HG03558 (cell line): ENCODE data around the gene FICD.
A peak's percentile ranks its signal among the peaks of the same experiment; 100 is the strongest.

ENCODE experiments used
- ATAC-seq: cut with Tn5 transposase; IDR thresholded peaks from one replicate; pipeline ENCODE4 v1.9.1; 2021; ENCODE audit warnings: moderate number of reproducible peaks; ENCODE audit not compliant: unreplicated experiment; ENCODE audit errors: extremely low read depth

FICD gene

GRCh38 chr12:108563136-108563803 lies 48.2 kb downstream of the FICD start:
- peak; percentile 25 for ATAC-seq

GRCh38 chr12:108563804-108564151 lies 48.7 kb downstream of the FICD start:
- ATAC-seq: no peak

DNA sequence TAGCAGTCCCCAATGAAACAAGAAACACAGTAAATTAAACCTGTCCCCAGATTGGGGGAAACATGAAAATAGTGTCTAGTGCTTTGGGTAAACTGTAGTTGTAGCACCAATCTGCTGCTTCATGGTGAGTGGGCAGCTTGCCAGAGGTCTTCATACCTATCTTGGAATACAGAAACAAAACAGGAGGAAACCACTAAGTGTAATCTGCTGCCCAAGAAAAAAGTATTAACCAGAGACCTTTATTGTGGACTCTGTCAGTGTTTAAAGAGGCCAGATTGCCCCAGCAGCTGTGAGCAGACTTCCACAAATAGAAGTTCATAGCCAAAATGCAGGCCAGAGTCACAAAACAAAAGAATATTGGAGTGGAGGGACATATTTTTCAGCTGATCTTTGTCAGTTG lies 49.6 kb downstream of the FICD start:
- ATAC-seq: no peak

- no peak for ATAC-seq
Measured at GRCh38 chr12:108565146-108565545, 50.1 kb downstream of the FICD start.

- ATAC-seq: no peak
Measured at GRCh38 chr12:108565976-108566375, 50.9 kb downstream of the FICD start.

GRCh38 chr12:108566452-108566851 lies 51.4 kb downstream of the FICD start:
- ATAC-seq: no peak

DNA sequence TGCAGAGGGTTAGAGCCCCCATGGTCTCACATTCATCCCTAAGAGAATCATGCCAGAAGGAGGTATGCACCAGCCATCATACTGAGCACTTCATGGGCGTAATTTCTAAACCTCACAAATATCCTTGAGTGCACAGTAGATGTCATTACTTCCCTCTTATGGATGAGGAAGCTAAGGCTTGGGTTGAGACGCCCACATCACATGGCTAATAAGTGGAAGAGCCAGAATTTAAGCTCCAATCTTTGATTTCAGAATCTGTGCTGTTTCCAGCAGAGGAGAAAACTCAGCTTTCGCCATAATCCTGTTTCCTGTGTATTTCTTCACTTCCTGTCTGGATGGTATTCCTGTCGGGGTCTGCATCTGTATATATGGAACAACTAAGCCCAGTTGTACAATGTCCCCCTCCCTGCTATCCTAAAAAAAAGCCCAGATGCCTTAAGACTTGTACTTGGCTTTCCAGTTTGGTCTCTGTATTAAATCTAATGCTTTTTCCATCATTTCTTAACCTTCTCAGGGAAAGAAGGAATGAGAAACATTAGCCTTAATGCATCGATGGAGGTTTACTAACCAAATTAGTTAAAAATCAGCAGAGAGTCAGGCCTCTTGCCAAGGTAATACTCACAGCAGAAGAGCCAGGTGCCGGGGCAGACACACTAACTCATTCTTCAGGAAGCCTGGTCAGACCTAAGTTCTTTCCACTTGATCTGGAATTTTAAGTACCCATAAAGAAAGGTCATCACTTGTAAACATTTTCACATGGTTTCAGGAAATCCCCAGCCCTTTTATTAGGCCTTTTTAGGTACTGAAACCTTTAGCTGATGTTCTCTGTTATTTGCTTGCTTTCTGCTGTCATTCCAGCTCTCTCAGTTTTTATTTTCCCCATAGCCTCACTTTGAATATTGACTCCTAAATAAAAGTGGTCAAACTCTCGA lies 52.6 kb downstream of the FICD start:
- ATAC-seq: no peak

DNA sequence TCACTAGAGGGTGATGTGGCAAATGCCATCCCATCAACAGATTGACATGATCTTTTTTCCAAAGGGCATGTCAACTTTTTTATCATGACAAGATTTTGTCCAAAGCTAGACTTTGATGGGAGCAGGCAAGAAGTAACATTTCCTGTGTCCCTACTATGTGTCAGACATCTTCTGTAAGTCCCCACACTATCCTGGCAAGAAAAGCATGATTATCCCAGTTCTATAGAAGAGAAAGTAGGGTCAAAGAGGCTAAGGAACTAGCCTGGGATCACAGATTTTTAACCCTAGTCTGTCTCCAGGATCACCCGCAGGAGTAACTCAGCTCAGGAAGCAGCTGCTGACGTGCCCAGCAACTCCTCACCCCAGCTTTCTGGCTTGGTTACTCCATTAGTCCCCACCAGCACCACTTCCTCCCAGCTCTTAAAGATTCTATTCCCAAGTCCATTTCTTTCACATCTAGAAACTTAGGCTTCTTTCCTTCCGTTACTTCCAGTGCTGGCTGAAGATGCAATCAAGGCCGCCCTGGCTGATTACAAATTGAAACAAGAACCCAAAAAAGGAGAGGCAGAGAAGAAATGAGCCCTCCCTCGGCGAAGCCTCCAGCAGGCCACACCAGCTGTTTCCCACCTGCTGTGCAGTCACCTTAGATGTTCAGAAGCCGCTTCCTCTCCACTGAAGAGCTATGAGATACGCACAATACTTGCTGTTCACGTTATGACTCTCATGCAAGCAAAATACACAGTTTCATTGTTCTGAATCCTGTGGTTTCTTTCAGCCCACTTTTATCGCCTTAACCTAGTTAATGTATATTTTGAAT lies 53.5 kb downstream of the FICD start:
- peak; percentile 52 for ATAC-seq
